MM.1S (cell line): ENCODE measurements around the gene ZFHX3.

Experiments
- DNase-seq: peaks from one replicate; pipeline ENCODE4 v3.0.0-alpha.2; 2015
- H2AFZ ChIP-seq: fragments of 300-600 bp; sonication (generic); 2 replicates; pipeline ENCODE4 v1.6.0; 2016; ENCODE audit warnings: antibody characterized with exemption, low read length
- H3F3A ChIP-seq: fragments of 300-600 bp; sonication (generic); 2 replicates; pipeline ENCODE4 v1.6.1; 2016; ENCODE audit warnings: mild to moderate bottlenecking, antibody characterized with exemption, low read length, moderate library complexity, mixed read lengths; ENCODE audit not compliant: insufficient read depth
- H3K27ac ChIP-seq: fragments of 300-600 bp; sonication (generic); 2 replicates; pipeline ENCODE4 v1.5.1; 2016; ENCODE audit warnings: mild to moderate bottlenecking, low read length
- H3K27me3 ChIP-seq: fragments of 300-600 bp; sonication (generic); replicated peaks from 2 replicates; pipeline ENCODE4 v1.6.0; 2016; ENCODE audit warnings: low read length; ENCODE audit not compliant: insufficient read depth
- H3K36me3 ChIP-seq: fragments of 300-600 bp; sonication (generic); replicated peaks from 2 replicates; pipeline ENCODE4 v1.6.1; 2016; ENCODE audit warnings: mild to moderate bottlenecking, low read length, mixed read lengths; ENCODE audit not compliant: insufficient read depth
- H3K4me1 ChIP-seq: fragments of 300-600 bp; sonication (generic); 2 replicates; pipeline ENCODE4 v1.6.1; 2016; ENCODE audit warnings: low read length, mixed read lengths
- H3K4me2 ChIP-seq: fragments of 300-600 bp; sonication (generic); 2 replicates; pipeline ENCODE4 v1.6.0; 2016; ENCODE audit warnings: low read depth, low read length
- H3K4me3 ChIP-seq: fragments of 300-600 bp; sonication (generic); 2 replicates; pipeline ENCODE4 v1.5.1; 2016; ENCODE audit warnings: low read length, mixed read lengths
- H3K79me2 ChIP-seq: fragments of 300-600 bp; sonication (generic); 2 replicates; pipeline ENCODE4 v1.6.1; 2016; ENCODE audit warnings: mixed run types, low read length, mixed read lengths
- H3K9ac ChIP-seq: fragments of 300-600 bp; sonication (generic); 2 replicates; pipeline ENCODE4 v1.6.1; 2016; ENCODE audit warnings: low read length, mixed read lengths
- H3K9me2 ChIP-seq: fragments of 300-600 bp; sonication (generic); replicated peaks from 2 replicates; pipeline ENCODE4 v1.6.1; 2016; ENCODE audit warnings: mild to moderate bottlenecking, low read length, mixed read lengths; ENCODE audit not compliant: insufficient read depth
- H3K9me3 ChIP-seq: fragments of 300-600 bp; sonication (generic); replicated peaks from 2 replicates; pipeline ENCODE4 v1.6.1; 2016; ENCODE audit warnings: mild to moderate bottlenecking, low read length, mixed read lengths; ENCODE audit not compliant: insufficient read depth
- H4K20me1 ChIP-seq: fragments of 300-600 bp; sonication (generic); 2 replicates; pipeline ENCODE4 v1.6.1; 2016; ENCODE audit warnings: mild to moderate bottlenecking, low read length, moderate library complexity, mixed read lengths; ENCODE audit not compliant: insufficient read depth
- CTCF ChIP-seq: fragments of 300-600 bp; sonication (generic); IDR thresholded peaks from 2 replicates; pipeline ENCODE4 v1.5.1; 2016; ENCODE audit warnings: antibody characterized with exemption, low read length, mixed read lengths
- EZH2 ChIP-seq: fragments of 300-600 bp; sonication (generic); optimal IDR thresholded peaks from 2 replicates; pipeline ENCODE3; 2017; ENCODE audit warnings: low read depth, mild to moderate bottlenecking, antibody characterized with exemption, low read length, mixed read lengths
- EZH2phosphoT487 ChIP-seq: fragments of 300-600 bp; sonication (generic); IDR thresholded peaks from 2 replicates; pipeline ENCODE4 v1.6.1; 2018; ENCODE audit warnings: antibody characterized with exemption, low read length

ZFHX3 gene

DNA sequence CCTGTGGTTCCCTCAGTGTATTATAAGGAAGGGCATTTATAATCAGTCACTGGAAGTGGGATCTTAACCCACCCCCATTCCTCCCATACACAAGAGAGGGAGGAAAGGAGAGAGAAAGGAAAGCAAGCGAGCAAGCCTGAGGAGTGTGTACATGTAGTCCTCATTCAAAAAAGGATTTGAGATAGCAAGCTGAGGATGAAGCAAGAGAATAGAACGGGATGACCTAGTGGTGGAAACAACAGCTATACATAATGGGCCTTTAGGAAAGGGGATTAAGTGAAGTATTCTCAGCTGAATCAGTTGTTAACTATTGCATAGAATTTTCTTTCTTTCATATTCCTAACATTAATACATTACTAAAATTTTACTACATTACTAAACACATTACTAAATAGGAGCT is 281.4 kb downstream of the ZFHX3 start:
- H3F3A ChIP-seq = no peaks in the 10 kb centered on the region
- H3K36me3 ChIP-seq = no peaks in the 10 kb centered on the region
- H3K9ac ChIP-seq = no peak overlapping the region
- H3K9me2 ChIP-seq = no peaks in the 10 kb centered on the region
- H3K79me2 ChIP-seq = no peaks in the 10 kb centered on the region
- H2AFZ ChIP-seq = no peak overlapping the region
- no peaks in the 10 kb centered on the region for H3K9me3 ChIP-seq
- H3K27me3 ChIP-seq = no peaks in the 10 kb centered on the region
- TF ChIP-seq CTCF (no peak), EZH2 (no peak), EZH2phosphoT487 (no peak)
- DNase-seq = no peak
- H4K20me1 ChIP-seq = no peaks in the 10 kb centered on the region
- H3K27ac ChIP-seq = no peak overlapping the region
- H3K4me1 ChIP-seq = no peaks in the 10 kb centered on the region
- no peak overlapping the region for H3K4me3 ChIP-seq
- H3K4me2 ChIP-seq = no peak overlapping the region

GRCh38 chr16:72764015-72764654 is 283.8 kb downstream of the ZFHX3 start:
- no peak overlapping the region for H2AFZ ChIP-seq

GRCh38 chr16:72760581-72760980 is 287.3 kb downstream of the ZFHX3 start:
- no peaks in the 10 kb centered on the region for H3K79me2 ChIP-seq
- H3K36me3 ChIP-seq = no peaks in the 10 kb centered on the region
- no peak overlapping the region for H3K4me3 ChIP-seq
- H3K27ac ChIP-seq = no peak overlapping the region
- no peaks in the 10 kb centered on the region for H4K20me1 ChIP-seq
- H2AFZ ChIP-seq = no peak overlapping the region
- no peaks in the 10 kb centered on the region for H3K27me3 ChIP-seq
- no peaks in the 10 kb centered on the region for H3K4me1 ChIP-seq
- H3K4me2 ChIP-seq = no peak overlapping the region
- DNase-seq = no peak
- no peak overlapping the region for H3K9ac ChIP-seq
- TF ChIP-seq EZH2 (no peak), EZH2phosphoT487 (no peak), CTCF (no peak)
- no peaks in the 10 kb centered on the region for H3K9me3 ChIP-seq
- no peaks in the 10 kb centered on the region for H3F3A ChIP-seq
- no peaks in the 10 kb centered on the region for H3K9me2 ChIP-seq

More at GRCh38 chr16:72764015-72764654, 283.8 kb downstream of the ZFHX3 start:
- Histone ChIP-seq H3K9ac (no peak overlapping the region), H4K20me1 (no peaks in the 10 kb centered on the region), H3K27ac (no peak overlapping the region), H3K9me3 (no peaks in the 10 kb centered on the region), H3K4me3 (no peak overlapping the region), H3K4me2 (no peak overlapping the region), H3F3A (no peaks in the 10 kb centered on the region), H3K79me2 (no peaks in the 10 kb centered on the region), H3K9me2 (no peaks in the 10 kb centered on the region), H3K36me3 (no peaks in the 10 kb centered on the region), H3K4me1 (no peaks in the 10 kb centered on the region), H3K27me3 (no peaks in the 10 kb centered on the region)
- DNase-seq = no peak
- TF ChIP-seq CTCF (no peak), EZH2phosphoT487 (no peak), EZH2 (no peak)
